Urothelium cell line (cell line): ENCODE results near the gene CDH18.

Experiments used
- DNase-seq: peaks from one replicate; pipeline ENCODE4 v3.0.0; 2011; ENCODE audit warnings: low spot score, mixed read lengths
- FAIRE-seq: peaks from 2 replicates; lab custom pipeline; 2011; peaks lifted over from hg19 to GRCh38; lab: Jason Lieb, UNC

The CDH18 gene

GRCh38 chr5:19751326-19751725 is 236.7 kb downstream of the CDH18 start:
- FAIRE-seq (no peak), DNase-seq (no peak)

GRCh38 chr5:19745247-19745646 is 242.8 kb downstream of the CDH18 start:
- DNase-seq (no peak), FAIRE-seq (no peak)

GRCh38 chr5:19739671-19740070 is 248.3 kb downstream of the CDH18 start:
- FAIRE-seq (no peak), DNase-seq (no peak)

- no peak for FAIRE-seq
- DNase-seq = no peak
Measured at GRCh38 chr5:19734776-19735175, 253.2 kb downstream of the CDH18 start.

GRCh38 chr5:19733612-19734495 is 254.1 kb downstream of the CDH18 start:
- no peak for DNase-seq

GRCh38 chr5:19728571-19728970 is 259.4 kb downstream of the CDH18 start:
- DNase-seq = no peak
- no peak for FAIRE-seq

More at GRCh38 chr5:19733612-19734495, 254.1 kb downstream of the CDH18 start:
- FAIRE-seq = peak; percentile 68

- DNase-seq = no peak
- no peak for FAIRE-seq
Measured at GRCh38 chr5:19719109-19719508, 268.9 kb downstream of the CDH18 start.

GRCh38 chr5:19713740-19714139 is 274.3 kb downstream of the CDH18 start:
- FAIRE-seq (no peak), DNase-seq (no peak)

- no peak for FAIRE-seq
Measured at GRCh38 chr5:19709403-19709802, 278.6 kb downstream of the CDH18 start.

GRCh38 chr5:19706776-19707175 is 281.2 kb downstream of the CDH18 start:
- no peak for DNase-seq
- no peak for FAIRE-seq

More at GRCh38 chr5:19709403-19709802, 278.6 kb downstream of the CDH18 start:
- no peak for DNase-seq

GRCh38 chr5:19701731-19702130 is 286.3 kb downstream of the CDH18 start:
- no peak for FAIRE-seq
- no peak for DNase-seq

GRCh38 chr5:19694949-19695611 is 292.9 kb downstream of the CDH18 start:
- DNase-seq (no peak), FAIRE-seq (no peak)

GRCh38 chr5:19690978-19691377 is 297.0 kb downstream of the CDH18 start:
- FAIRE-seq = no peak
- no peak for DNase-seq

GRCh38 chr5:19685473-19685872 is 302.5 kb downstream of the CDH18 start:
- no peak for DNase-seq
- FAIRE-seq = no peak

- no peak for DNase-seq
- FAIRE-seq = no peak
Measured at GRCh38 chr5:19676895-19677294, 311.1 kb downstream of the CDH18 start.

GRCh38 chr5:19660679-19661078 is 327.3 kb downstream of the CDH18 start:
- DNase-seq (no peak), FAIRE-seq (no peak)

GRCh38 chr5:19655627-19656026 is 332.4 kb downstream of the CDH18 start:
- FAIRE-seq (no peak), DNase-seq (no peak)

GRCh38 chr5:19638461-19638860 is 349.5 kb downstream of the CDH18 start:
- FAIRE-seq = no peak

GRCh38 chr5:19630876-19631275 is 357.1 kb downstream of the CDH18 start:
- no peak for DNase-seq
- FAIRE-seq = no peak

More at GRCh38 chr5:19638461-19638860, 349.5 kb downstream of the CDH18 start:
- no peak for DNase-seq

- DNase-seq (no peak), FAIRE-seq (no peak)
Measured at GRCh38 chr5:19626211-19626610, 361.8 kb downstream of the CDH18 start.

GRCh38 chr5:19625562-19625961 is 362.4 kb downstream of the CDH18 start:
- FAIRE-seq (no peak), DNase-seq (no peak)

GRCh38 chr5:19619571-19619970 is 368.4 kb downstream of the CDH18 start:
- FAIRE-seq = no peak
- DNase-seq = no peak
